Measurements from ENCODE around the gene LCTL. TPM values are rescaled to one million over a fixed set of nuclear protein-coding genes. Genes with fewer than 3 reads are reported as not detected.
"Not testable (repeated sequence)": the region's sequence is repeated elsewhere in the genome, so short reads cannot be mapped to it uniquely, and the experiment has no call there.

LCTL gene
- total and polyA plus RNA-seq, 2 donors = not detected

DNA sequence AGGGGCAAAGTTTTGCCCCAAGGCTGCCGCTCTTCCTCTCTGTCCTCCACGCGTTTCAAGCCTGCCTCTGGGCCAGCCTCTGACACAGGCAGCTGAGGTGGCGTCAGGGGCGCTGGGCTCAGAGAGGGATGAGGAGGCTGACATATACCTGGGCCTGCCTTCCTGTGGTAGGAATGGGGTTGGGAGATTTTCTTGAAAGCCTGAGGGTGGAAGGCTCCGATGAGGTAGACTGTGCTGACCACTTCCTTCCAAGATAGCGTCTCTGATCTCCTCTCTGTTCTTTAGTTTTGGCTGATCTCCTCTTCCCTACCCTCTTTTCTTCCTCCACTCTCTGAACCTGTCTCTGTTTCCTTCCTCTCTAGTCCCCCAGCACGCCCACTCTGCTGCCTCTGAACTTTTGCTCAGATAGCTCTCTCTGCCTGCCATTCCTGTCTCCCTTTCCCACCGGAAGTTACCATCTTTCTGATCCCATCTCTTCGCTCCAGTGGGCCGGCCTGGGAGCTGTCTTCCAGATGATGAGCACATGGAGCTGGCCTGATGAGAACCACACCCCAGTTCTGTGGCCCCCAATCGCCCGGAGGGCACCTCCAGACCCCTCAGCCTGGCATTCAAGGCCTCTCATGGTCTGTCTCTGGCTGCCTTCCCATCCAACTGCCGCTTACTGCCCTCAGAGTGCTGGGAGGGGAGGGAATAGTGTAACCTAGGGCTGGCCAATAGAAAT lies 32.5 kb upstream of the LCTL start:
- Histone ChIP-seq H3K27ac (ENCODE audit: low read depth) (no peak overlapping the region), H3K4me3 (ENCODE audit: low read depth, low read length) (no peak overlapping the region), H3K4me1 (ENCODE audit: insufficient read depth) (no peaks in the 10 kb centered on the region), H3K36me3 (ENCODE audit: insufficient read depth) (no peaks in the 10 kb centered on the region)
- no peak for DNase-seq (ENCODE audit: extremely low spot score)
- WGBS = 85% methylated on average over 14 of the region's 14 CpGs

GRCh38 chr15:66595931-66596545 lies 30.2 kb upstream of the LCTL start:
- no peaks in the 10 kb centered on the region for H3K36me3 ChIP-seq (ENCODE audit: insufficient read depth)
- H3K27ac ChIP-seq (ENCODE audit: low read depth) = no peak overlapping the region
- WGBS = 73% methylated on average over 8 of the region's 8 CpGs
- H3K4me1 ChIP-seq (ENCODE audit: insufficient read depth) = no peaks in the 10 kb centered on the region
- H3K4me3 ChIP-seq (ENCODE audit: low read depth, low read length) = no peak overlapping the region
- no peak for DNase-seq (ENCODE audit: extremely low spot score)

- Histone ChIP-seq H3K4me3 (ENCODE audit: low read depth, low read length) (no peak overlapping the region), H3K27ac (ENCODE audit: low read depth) (no peak overlapping the region)
- no peak for DNase-seq (ENCODE audit: extremely low spot score)
These were observed 29.5 kb upstream of the LCTL start for GRCh38 chr15:66595332-66595731.

DNA sequence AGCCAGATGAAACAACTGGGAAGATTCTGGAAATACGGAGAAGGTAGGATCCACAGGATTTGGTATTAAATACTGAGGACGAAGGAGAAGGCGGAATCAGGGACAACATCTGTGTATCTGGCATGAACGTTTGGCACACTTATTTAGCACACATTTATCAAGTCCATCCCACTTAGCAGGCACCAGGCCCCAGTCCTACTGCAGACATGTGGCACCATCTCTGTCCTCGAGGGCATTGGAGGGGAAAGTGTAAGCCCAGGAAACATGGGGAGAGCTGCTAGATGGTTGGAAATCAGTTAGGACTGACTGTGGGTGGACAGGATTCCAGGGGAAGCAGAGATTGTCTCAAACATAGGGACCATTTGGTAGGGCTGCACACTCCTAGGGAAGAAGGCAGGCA lies 29.0 kb upstream of the LCTL start:
- Histone ChIP-seq H3K27ac (ENCODE audit: low read depth) (no peak overlapping the region), H3K36me3 (ENCODE audit: insufficient read depth) (no peaks in the 10 kb centered on the region), H3K4me3 (ENCODE audit: low read depth, low read length) (no peak overlapping the region), H3K4me1 (ENCODE audit: insufficient read depth) (no peaks in the 10 kb centered on the region)
- DNase-seq (ENCODE audit: extremely low spot score) = no peak
- 78% methylated on average over 5 of the region's 5 CpGs for WGBS

More at GRCh38 chr15:66595332-66595731, 29.5 kb upstream of the LCTL start:
- H3K36me3 ChIP-seq (ENCODE audit: insufficient read depth) = no peaks in the 10 kb centered on the region
- H3K4me1 ChIP-seq (ENCODE audit: insufficient read depth) = no peaks in the 10 kb centered on the region

DNA sequence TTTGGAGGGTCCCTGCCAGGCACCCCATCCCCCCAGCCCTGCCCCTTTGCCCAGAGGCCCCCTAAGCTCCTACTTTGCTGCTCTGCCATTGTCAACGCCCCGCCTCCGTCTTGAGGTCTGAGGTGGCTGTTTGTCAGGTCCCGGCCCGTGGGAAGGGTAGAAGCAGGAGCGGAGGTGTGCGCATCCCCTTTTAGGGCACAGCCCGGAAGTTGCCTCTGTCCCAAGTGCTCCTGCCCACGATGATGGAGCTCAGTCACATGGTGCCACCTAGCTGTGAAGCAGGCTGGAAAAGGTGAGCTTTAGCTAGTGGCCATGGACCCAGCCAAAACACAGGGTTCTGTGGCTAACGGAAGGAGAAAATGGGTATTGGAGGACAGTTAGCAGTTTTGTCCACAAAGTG lies 28.5 kb upstream of the LCTL start:
- 88% methylated on average over 10 of the region's 10 CpGs for WGBS
- no peak overlapping the region for H3K27ac ChIP-seq (ENCODE audit: low read depth)
- no peak overlapping the region for H3K4me3 ChIP-seq (ENCODE audit: low read depth, low read length)
- no peaks in the 10 kb centered on the region for H3K4me1 ChIP-seq (ENCODE audit: insufficient read depth)
- H3K36me3 ChIP-seq (ENCODE audit: insufficient read depth) = no peaks in the 10 kb centered on the region
- no peak for DNase-seq (ENCODE audit: extremely low spot score)

- Histone ChIP-seq H3K4me1 (ENCODE audit: insufficient read depth) (no peaks in the 10 kb centered on the region), H3K27ac (ENCODE audit: low read depth) (no peak overlapping the region), H3K36me3 (ENCODE audit: insufficient read depth) (no peaks in the 10 kb centered on the region), H3K4me3 (ENCODE audit: low read depth, low read length) (no peak overlapping the region)
- WGBS = 47% methylated on average over 3 of the region's 3 CpGs
- DNase-seq (ENCODE audit: extremely low spot score) = no peak
These were observed 27.5 kb upstream of the LCTL start for GRCh38 chr15:66593219-66593780.

DNA sequence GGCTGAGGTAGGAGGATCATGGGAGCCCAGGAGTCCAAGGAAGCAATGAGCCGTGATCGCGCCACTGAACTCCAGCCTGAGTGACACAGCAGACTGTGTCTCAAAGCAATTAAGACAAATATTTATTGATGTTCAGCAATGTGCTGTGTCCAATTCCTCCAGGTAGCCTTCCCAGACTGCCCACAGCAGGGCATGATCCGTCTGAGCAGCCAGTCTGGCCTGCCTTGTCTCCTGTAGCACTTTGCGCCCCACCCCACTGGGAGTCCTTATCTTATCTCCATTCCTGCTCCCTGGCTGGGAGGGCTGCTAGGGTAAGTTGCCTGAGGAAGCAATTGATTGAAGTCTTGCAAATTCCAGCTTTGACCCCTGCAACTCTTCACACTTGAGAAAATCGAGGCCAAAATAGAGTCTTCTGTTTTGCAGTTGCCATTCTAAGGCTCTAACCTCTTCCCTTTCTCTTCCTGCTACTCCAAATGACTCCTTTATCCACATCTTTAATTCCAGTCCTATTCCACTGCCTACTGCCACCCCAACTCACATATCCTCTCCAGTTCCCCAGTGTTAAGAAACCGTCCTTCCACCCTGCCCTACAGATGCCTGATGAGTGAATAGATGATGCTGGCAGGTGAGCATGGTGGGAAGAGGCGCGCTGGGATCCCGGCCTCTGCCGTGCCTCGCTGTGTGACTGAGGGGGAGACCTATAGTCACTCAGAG lies 26.9 kb upstream of the LCTL start:
- Histone ChIP-seq H3K27ac (ENCODE audit: low read depth) (no peak overlapping the region), H3K4me3 (ENCODE audit: low read depth, low read length) (no peak overlapping the region), H3K4me1 (ENCODE audit: insufficient read depth) (no peaks in the 10 kb centered on the region), H3K36me3 (ENCODE audit: insufficient read depth) (no peaks in the 10 kb centered on the region)
- DNase-seq (ENCODE audit: extremely low spot score) = no peak
- WGBS = 87% methylated on average over 12 of the region's 12 CpGs

- Histone ChIP-seq H3K36me3 (ENCODE audit: insufficient read depth) (no peaks in the 10 kb centered on the region), H3K27ac (ENCODE audit: low read depth) (no peak overlapping the region), H3K4me3 (ENCODE audit: low read depth, low read length) (no peak overlapping the region), H3K4me1 (ENCODE audit: insufficient read depth) (no peaks in the 10 kb centered on the region)
- no peak for DNase-seq (ENCODE audit: extremely low spot score)
- 90% methylated on average over 4 of the region's 4 CpGs for WGBS
These were observed 25.6 kb upstream of the LCTL start for GRCh38 chr15:66591322-66591862.

GRCh38 chr15:66590435-66590834 lies 24.6 kb upstream of the LCTL start:
- Histone ChIP-seq H3K27ac (ENCODE audit: low read depth) (no peak overlapping the region), H3K4me1 (ENCODE audit: insufficient read depth) (no peaks in the 10 kb centered on the region), H3K36me3 (ENCODE audit: insufficient read depth) (no peaks in the 10 kb centered on the region), H3K4me3 (ENCODE audit: low read depth, low read length) (no peak overlapping the region)
- DNase-seq (ENCODE audit: extremely low spot score) = no peak
- WGBS = 84% methylated on average over 2 of the region's 2 CpGs

GRCh38 chr15:66589429-66589828 lies 23.6 kb upstream of the LCTL start:
- not testable (repeated sequence) for DNase-seq (ENCODE audit: extremely low spot score); H3K27ac ChIP-seq (ENCODE audit: low read depth); H3K4me1 ChIP-seq (ENCODE audit: insufficient read depth); H3K4me3 ChIP-seq (ENCODE audit: low read depth, low read length); H3K36me3 ChIP-seq (ENCODE audit: insufficient read depth)
- WGBS = 88% methylated on average over 6 of the region's 6 CpGs

DNA sequence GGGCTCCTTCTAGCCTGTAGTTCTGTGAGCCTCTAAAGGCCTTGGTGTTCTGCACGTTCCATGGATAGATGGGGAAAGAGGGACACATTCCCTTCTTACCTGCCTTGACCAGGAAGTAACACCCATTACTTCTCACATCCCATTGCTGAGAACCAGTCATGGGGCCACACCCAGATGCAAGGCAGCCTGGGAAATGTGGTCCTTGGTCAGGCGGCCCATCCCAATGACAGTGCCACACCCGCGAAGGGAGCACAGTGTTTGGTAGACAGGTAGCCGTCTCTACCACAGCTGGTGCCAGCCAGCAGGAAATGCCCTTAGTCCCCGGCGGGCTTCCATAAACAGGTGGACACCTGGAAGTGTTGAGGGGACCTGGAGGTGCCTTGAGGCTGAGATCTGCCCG lies 23.2 kb upstream of the LCTL start:
- WGBS = 74% methylated on average over 8 of the region's 8 CpGs
- no peaks in the 10 kb centered on the region for H3K4me1 ChIP-seq (ENCODE audit: insufficient read depth)
- no peak for DNase-seq (ENCODE audit: extremely low spot score)
- no peak overlapping the region for H3K4me3 ChIP-seq (ENCODE audit: low read depth, low read length)
- H3K36me3 ChIP-seq (ENCODE audit: insufficient read depth) = no peaks in the 10 kb centered on the region
- no peak overlapping the region for H3K27ac ChIP-seq (ENCODE audit: low read depth)

GRCh38 chr15:66588537-66588936 lies 22.7 kb upstream of the LCTL start:
- Histone ChIP-seq H3K36me3 (ENCODE audit: insufficient read depth) (no peaks in the 10 kb centered on the region), H3K4me1 (ENCODE audit: insufficient read depth) (no peaks in the 10 kb centered on the region), H3K27ac (ENCODE audit: low read depth) (no peak overlapping the region), H3K4me3 (ENCODE audit: low read depth, low read length) (no peak overlapping the region)
- 64% methylated on average over 5 of the region's 5 CpGs for WGBS
- DNase-seq (ENCODE audit: extremely low spot score) = no peak

GRCh38 chr15:66587749-66588148 lies 22.0 kb upstream of the LCTL start:
- DNase-seq (ENCODE audit: extremely low spot score) = no peak
- 47% methylated on average over 5 of the region's 5 CpGs for WGBS
- no peaks in the 10 kb centered on the region for H3K4me1 ChIP-seq (ENCODE audit: insufficient read depth)

DNA sequence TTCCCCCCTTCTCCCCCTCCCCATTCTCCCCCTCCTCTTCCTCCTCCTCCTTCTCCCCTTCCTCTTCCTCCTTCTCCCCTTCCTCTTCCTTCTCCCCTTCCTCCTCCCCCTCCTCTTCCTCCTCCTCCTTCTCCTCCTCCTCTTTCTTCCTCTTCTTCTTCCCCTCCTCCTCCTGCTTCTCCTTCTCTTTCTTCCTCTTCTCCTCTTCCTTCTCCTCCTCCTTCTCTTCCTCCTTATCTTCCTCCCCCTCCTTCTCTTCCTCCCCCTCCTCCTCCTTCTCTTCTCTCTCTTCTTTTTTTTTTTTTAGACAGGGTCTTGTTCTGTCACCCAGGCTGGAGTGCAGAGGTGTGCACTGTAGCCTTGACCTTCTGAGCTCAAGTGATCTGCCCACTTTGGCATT lies 21.2 kb upstream of the LCTL start:
- Histone ChIP-seq H3K4me3 (ENCODE audit: low read depth, low read length) (no peak overlapping the region), H3K27ac (ENCODE audit: low read depth) (no peak overlapping the region), H3K36me3 (ENCODE audit: insufficient read depth) (no peaks in the 10 kb centered on the region), H3K4me1 (ENCODE audit: insufficient read depth) (no peaks in the 10 kb centered on the region)
- DNase-seq (ENCODE audit: extremely low spot score) = no peak

More at GRCh38 chr15:66587749-66588148, 22.0 kb upstream of the LCTL start:
- Histone ChIP-seq H3K36me3 (ENCODE audit: insufficient read depth) (no peaks in the 10 kb centered on the region), H3K4me3 (ENCODE audit: low read depth, low read length) (no peak overlapping the region), H3K27ac (ENCODE audit: low read depth) (no peak overlapping the region)
